ELF-1 (cell line): Measurements from ENCODE around the gene PLA2G4C.

Experiments used
- DNase-seq: peaks from one replicate; pipeline ENCODE4 v3.0.0-alpha.2; 2016; ENCODE audit warnings: low read depth, low spot score

Gene PLA2G4C

GRCh38 chr19:48110350-48110966 is at the start of gene PLA2G4C:
Gene PLA2G4C, minus strand, starts transcription at chr19:48110817. Its CDS starts 4,288 bp downstream, at chr19:48106529.
- DNase-seq = peak; percentile 92

- no peak for DNase-seq
Measured at GRCh38 chr19:48158210-48158790, 47.7 kb upstream of the PLA2G4C start.

- DNase-seq = no peak
Measured at GRCh38 chr19:48154003-48154402, 43.4 kb upstream of the PLA2G4C start.

- peak; percentile 72 for DNase-seq
Measured at GRCh38 chr19:48152551-48152950, 41.9 kb upstream of the PLA2G4C start.

GRCh38 chr19:48149430-48149829 is 38.8 kb upstream of the PLA2G4C start:
- no peak for DNase-seq

GRCh38 chr19:48148576-48148975 is 38.0 kb upstream of the PLA2G4C start:
- DNase-seq = no peak

- no peak for DNase-seq
Measured at GRCh38 chr19:48147597-48148175, 37.1 kb upstream of the PLA2G4C start.

- DNase-seq = no peak
Measured at GRCh38 chr19:48139053-48139452, 28.4 kb upstream of the PLA2G4C start.

GRCh38 chr19:48137411-48137810 is 26.8 kb upstream of the PLA2G4C start:
- DNase-seq = no peak

GRCh38 chr19:48136547-48136946 is 25.9 kb upstream of the PLA2G4C start:
- no peak for DNase-seq

- no peak for DNase-seq
Measured at GRCh38 chr19:48135411-48135810, 24.8 kb upstream of the PLA2G4C start.

- DNase-seq = no peak
Measured at GRCh38 chr19:48133094-48133493, 22.5 kb upstream of the PLA2G4C start.

GRCh38 chr19:48127561-48127960 is 16.9 kb upstream of the PLA2G4C start:
- no peak for DNase-seq

- DNase-seq = peak; percentile 70
Measured at GRCh38 chr19:48123907-48124651, 13.5 kb upstream of the PLA2G4C start.

GRCh38 chr19:48122421-48122820 is 11.8 kb upstream of the PLA2G4C start:
- DNase-seq = no peak

GRCh38 chr19:48121909-48122371 is 11.3 kb upstream of the PLA2G4C start:
- peak; percentile 66 for DNase-seq

GRCh38 chr19:48121066-48121465 is 10.4 kb upstream of the PLA2G4C start:
- DNase-seq = no peak

- no peak for DNase-seq
Measured at GRCh38 chr19:48120505-48120904, 9.9 kb upstream of the PLA2G4C start.

- DNase-seq = no peak
Measured at GRCh38 chr19:48118131-48118517, 7.5 kb upstream of the PLA2G4C start.

- DNase-seq = no peak
Measured at GRCh38 chr19:48117515-48118130, 7.0 kb upstream of the PLA2G4C start.

GRCh38 chr19:48113190-48113917 is 2.7 kb upstream of the PLA2G4C start:
- DNase-seq = no peak
